Measurements from ENCODE around the gene APOL6. TPM values are rescaled to one million over a fixed set of nuclear protein-coding genes. Genes with fewer than 3 reads are reported as not detected.

APOL6 gene
- polyA plus RNA-seq, 1 experiment, result 9.5 TPM

- POLR2A ChIA-PET, result interaction anchor here (0.7 to 1.2 kb wide), 3 partner anchors 17 to 206 kb away, joined by 3 to 8 read pairs (median 3); partner anchors contain the start of gene APOL6
- Histone ChIP-seq H3K4me3 (ENCODE audit: low read depth, low read length) (no peak overlapping the region), H3K27me3 (ENCODE audit: control insufficient read depth, insufficient read depth, low read length) (no peaks in the 10 kb centered on the region), H3K36me3 (ENCODE audit: control insufficient read depth, insufficient read depth, low read length) (no peaks in the 10 kb centered on the region)
- CTCF ChIA-PET, result interaction anchor here (0.7 to 1.9 kb wide), 10 partner anchors 16 to 490 kb away, joined by 3 to 8 read pairs (median 3); no protein-coding TSS in a partner anchor
- DNase-seq (ENCODE audit: low read depth), result no peak
- no peak for TF ChIP-seq CTCF (IDR thresholded peaks at IDR 0.05; ENCODE audit: insufficient read depth, low read depth, low read length)
Measured at GRCh38 chr22:35630387-35630793, 17.9 kb upstream of the APOL6 start.

GRCh38 chr22:35630891-35631290, 17.4 kb upstream of the APOL6 start:
- no peak for DNase-seq (ENCODE audit: low read depth)
- H3K4me3 ChIP-seq (ENCODE audit: low read depth, low read length), result no peak overlapping the region
- TF ChIP-seq CTCF (IDR thresholded peaks at IDR 0.05; ENCODE audit: insufficient read depth, low read depth, low read length), result no peak
- ChIA-PET POLR2A (interaction anchor here (1.2 kb wide), 2 partner anchors 17 to 205 kb away, joined by 3 to 8 read pairs; partner anchors contain the start of gene APOL6), CTCF (interaction anchor here (0.6 to 1.9 kb wide), 10 partner anchors 16 to 1203 kb away, joined by 3 to 8 read pairs (median 3); no protein-coding TSS in a partner anchor)
- no peaks in the 10 kb centered on the region for H3K36me3 ChIP-seq (ENCODE audit: control insufficient read depth, insufficient read depth, low read length)
- H3K27me3 ChIP-seq (ENCODE audit: control insufficient read depth, insufficient read depth, low read length), result no peaks in the 10 kb centered on the region

GRCh38 chr22:35631597-35631996, 16.6 kb upstream of the APOL6 start:
- H3K27me3 ChIP-seq (ENCODE audit: control insufficient read depth, insufficient read depth, low read length), result no peaks in the 10 kb centered on the region
- ChIA-PET CTCF (interaction anchor here (0.6 to 2.0 kb wide), 5 partner anchors 171 to 1202 kb away, joined by 3 to 5 read pairs (median 3); no protein-coding TSS in a partner anchor), POLR2A (no interaction called here)
- DNase-seq (ENCODE audit: low read depth), result no peak
- H3K36me3 ChIP-seq (ENCODE audit: control insufficient read depth, insufficient read depth, low read length), result no peaks in the 10 kb centered on the region
- no peak overlapping the region for H3K4me3 ChIP-seq (ENCODE audit: low read depth, low read length)
- peak; percentile 58 for TF ChIP-seq CTCF (IDR thresholded peaks at IDR 0.05; ENCODE audit: insufficient read depth, low read depth, low read length)

GRCh38 chr22:35632935-35633334, 15.3 kb upstream of the APOL6 start:
- ChIA-PET CTCF (interaction anchor here (1.1 to 2.0 kb wide), 2 partner anchors 289 to 433 kb away, joined by 3 to 5 read pairs; no protein-coding TSS in a partner anchor), POLR2A (no interaction called here)
- no peaks in the 10 kb centered on the region for H3K36me3 ChIP-seq (ENCODE audit: control insufficient read depth, insufficient read depth, low read length)
- H3K27me3 ChIP-seq (ENCODE audit: control insufficient read depth, insufficient read depth, low read length), result no peaks in the 10 kb centered on the region
- TF ChIP-seq CTCF (IDR thresholded peaks at IDR 0.05; ENCODE audit: insufficient read depth, low read depth, low read length), result no peak
- H3K4me3 ChIP-seq (ENCODE audit: low read depth, low read length), result no peak overlapping the region
- no peak for DNase-seq (ENCODE audit: low read depth)

GRCh38 chr22:35633520-35633919, 14.7 kb upstream of the APOL6 start:
- CTCF ChIA-PET, result interaction anchor here (2.0 kb wide), 1 partner anchor 288 kb away, joined by 5 read pairs; no protein-coding TSS in a partner anchor
- no peak for DNase-seq (ENCODE audit: low read depth)
- Histone ChIP-seq H3K36me3 (ENCODE audit: control insufficient read depth, insufficient read depth, low read length) (no peaks in the 10 kb centered on the region), H3K27me3 (ENCODE audit: control insufficient read depth, insufficient read depth, low read length) (no peaks in the 10 kb centered on the region), H3K4me3 (ENCODE audit: low read depth, low read length) (no peak overlapping the region)
- POLR2A ChIA-PET, result no interaction called here
- TF ChIP-seq CTCF (IDR thresholded peaks at IDR 0.05; ENCODE audit: insufficient read depth, low read depth, low read length), result no peak
